Thoracic aorta (tissue), 2 donors: Measurements from ENCODE around the gene PTPRN2. TPM values are rescaled to one million over a fixed set of nuclear protein-coding genes. Genes with fewer than 3 reads are reported as not detected.

Experiments used
- ATAC-seq: fragments of 150-250 bp; one replicate; pipeline ENCODE4 v1.8.0; 2017; ENCODE audit warnings: low read depth; ENCODE audit not compliant: insufficient number of reproducible peaks, low FRiP score
- DNase-seq: peaks from one replicate; pipeline ENCODE4 v3.0.0-alpha.2; 2020; ENCODE audit warnings: low spot score
- H3K27ac ChIP-seq, 2 donors: fragments of 200-600 bp; sonication (generic); 1 replicate in 1 of 2; 2 replicates in 1 of 2; pipeline ENCODE4 v1.5.1; 2016; ENCODE audit warnings: mild to moderate bottlenecking in 2 of 2, moderate library complexity in 2 of 2
- H3K27me3 ChIP-seq: fragments of 200-600 bp; sonication (generic); replicated peaks from 2 replicates; pipeline ENCODE4 v1.6.0; 2016; ENCODE audit warnings: mild to moderate bottlenecking; ENCODE audit not compliant: insufficient read depth
- H3K36me3 ChIP-seq: fragments of 200-600 bp; sonication (generic); one replicate; pipeline ENCODE4 v1.5.1; 2016
- H3K4me1 ChIP-seq, 2 donors: fragments of 200-600 bp; sonication (generic); 1 replicate in 1 of 2; 2 replicates in 1 of 2; pipeline versions ENCODE4 v1.5.1 to v1.6.0; 2016; ENCODE audit warnings: low read depth in 2 of 2, mild to moderate bottlenecking in 1 of 2; ENCODE audit not compliant: control insufficient read depth in 1 of 2
- H3K4me3 ChIP-seq: fragments of 200-600 bp; sonication (generic); 2 replicates; pipeline ENCODE4 v1.5.1; 2016; ENCODE audit warnings: mild to moderate bottlenecking
- H3K9me3 ChIP-seq: fragments of 200-600 bp; sonication (generic); 2 replicates; pipeline ENCODE4 v1.5.1; 2016
- total RNA-seq, 2 donors: library from RNA; depleted of rRNA; stranded (reverse); fragments of >200 nt; gene quantifications; one replicate each; pipeline versions ENCODE4 v1.1.0 to v1.2.3, GENCODE V29; 2016
- TF ChIP-seq, protein P1 (sequence below): fragments of 200-600 bp; sonication (generic); IDR thresholded peaks from one replicate; pipeline ENCODE4 v1.5.1; 2019; ENCODE audit warnings: antibody characterized with exemption

PTPRN2 gene
- total RNA-seq, 2 donors from 2014 or later, result 2.2 to 3.1 TPM

DNA sequence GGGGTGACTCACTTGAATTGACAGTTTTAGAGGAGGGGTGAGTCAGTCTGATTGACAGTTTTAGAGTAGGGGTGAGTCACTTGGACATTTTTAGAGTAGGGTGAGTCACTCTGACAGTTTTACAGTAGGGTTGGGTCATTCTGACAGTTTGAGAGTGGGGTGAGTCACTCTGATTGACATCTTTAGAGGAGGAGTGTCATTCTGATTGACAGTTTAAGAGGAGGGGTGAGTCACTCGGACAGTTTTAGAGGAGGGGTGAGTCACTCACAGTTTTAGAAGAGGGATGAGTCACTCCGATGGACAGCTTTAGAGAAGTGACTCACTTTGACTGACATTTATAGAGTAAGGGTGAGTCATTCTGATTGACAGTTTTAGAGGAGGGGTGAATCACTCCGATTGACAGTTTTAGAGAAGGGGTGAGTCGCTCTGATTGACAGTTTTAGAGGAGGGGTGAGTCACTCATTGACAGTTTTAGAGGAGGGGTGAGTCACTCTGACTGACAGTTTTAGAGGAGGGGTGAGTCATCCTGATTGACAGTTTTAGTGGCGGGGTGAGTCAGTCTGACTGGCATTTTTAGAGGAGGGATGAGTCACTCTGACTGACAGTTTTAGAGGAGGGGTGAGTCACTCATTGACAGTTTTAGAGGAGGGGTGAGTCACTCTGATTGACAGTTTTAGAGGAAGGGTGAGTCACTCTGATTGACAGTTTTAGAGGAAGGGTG lies 655.0 kb downstream of the PTPRN2 start:
- no peak for ATAC-seq
- H3K36me3 ChIP-seq, result no peaks in the 10 kb centered on the region
- H3K4me1 ChIP-seq, result no peaks in the 10 kb centered on the region

DNA sequence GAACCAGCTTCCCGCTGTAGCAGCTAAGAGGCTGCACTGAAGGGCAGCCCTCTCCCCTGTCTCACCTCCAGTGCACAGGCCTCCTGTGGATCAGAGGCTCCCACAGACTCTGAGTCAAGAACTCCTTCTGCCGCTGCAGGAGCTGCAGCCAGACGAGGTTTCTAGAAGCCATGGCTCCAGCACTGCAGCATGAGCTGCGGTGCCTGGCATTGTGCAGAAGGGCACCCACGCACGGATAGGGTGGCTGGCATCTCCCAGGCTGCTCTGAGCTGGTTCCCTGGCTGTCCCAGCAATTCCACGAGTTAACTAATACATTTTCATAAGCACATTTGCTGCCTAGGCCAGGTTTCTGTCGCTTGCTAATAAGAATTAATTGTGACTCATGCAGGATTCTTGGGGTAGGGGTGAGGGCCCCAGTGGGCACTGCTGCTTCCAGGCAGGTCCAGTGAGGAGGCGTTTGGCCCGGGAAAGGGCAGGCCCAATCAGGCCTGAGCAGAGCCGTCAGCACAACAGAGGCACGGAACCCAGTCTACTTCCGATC lies 656.6 kb downstream of the PTPRN2 start:
- Histone ChIP-seq H3K27me3 (no peaks in the 10 kb centered on the region), H3K27ac (no peak overlapping the region), H3K9me3 (peaks cover 15% of the 10 kb centered on the region), H3K4me1 (no peaks in the 10 kb centered on the region), H3K4me3 (no peak overlapping the region), H3K36me3 (no peaks in the 10 kb centered on the region)
- TF ChIP-seq, protein P1, sequence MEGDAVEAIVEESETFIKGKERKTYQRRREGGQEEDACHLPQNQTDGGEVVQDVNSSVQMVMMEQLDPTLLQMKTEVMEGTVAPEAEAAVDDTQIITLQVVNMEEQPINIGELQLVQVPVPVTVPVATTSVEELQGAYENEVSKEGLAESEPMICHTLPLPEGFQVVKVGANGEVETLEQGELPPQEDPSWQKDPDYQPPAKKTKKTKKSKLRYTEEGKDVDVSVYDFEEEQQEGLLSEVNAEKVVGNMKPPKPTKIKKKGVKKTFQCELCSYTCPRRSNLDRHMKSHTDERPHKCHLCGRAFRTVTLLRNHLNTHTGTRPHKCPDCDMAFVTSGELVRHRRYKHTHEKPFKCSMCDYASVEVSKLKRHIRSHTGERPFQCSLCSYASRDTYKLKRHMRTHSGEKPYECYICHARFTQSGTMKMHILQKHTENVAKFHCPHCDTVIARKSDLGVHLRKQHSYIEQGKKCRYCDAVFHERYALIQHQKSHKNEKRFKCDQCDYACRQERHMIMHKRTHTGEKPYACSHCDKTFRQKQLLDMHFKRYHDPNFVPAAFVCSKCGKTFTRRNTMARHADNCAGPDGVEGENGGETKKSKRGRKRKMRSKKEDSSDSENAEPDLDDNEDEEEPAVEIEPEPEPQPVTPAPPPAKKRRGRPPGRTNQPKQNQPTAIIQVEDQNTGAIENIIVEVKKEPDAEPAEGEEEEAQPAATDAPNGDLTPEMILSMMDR, result no peak
- no peak for ATAC-seq
- no peak for DNase-seq

More for the DNA sequence above, 655.0 kb downstream of the PTPRN2 start:
- TF ChIP-seq, protein P1, result no peak
- Histone ChIP-seq H3K27me3 (no peaks in the 10 kb centered on the region), H3K9me3 (peaks cover 15% of the 10 kb centered on the region), H3K27ac (no peak overlapping the region), H3K4me3 (no peak overlapping the region)
- no peak for DNase-seq

DNA sequence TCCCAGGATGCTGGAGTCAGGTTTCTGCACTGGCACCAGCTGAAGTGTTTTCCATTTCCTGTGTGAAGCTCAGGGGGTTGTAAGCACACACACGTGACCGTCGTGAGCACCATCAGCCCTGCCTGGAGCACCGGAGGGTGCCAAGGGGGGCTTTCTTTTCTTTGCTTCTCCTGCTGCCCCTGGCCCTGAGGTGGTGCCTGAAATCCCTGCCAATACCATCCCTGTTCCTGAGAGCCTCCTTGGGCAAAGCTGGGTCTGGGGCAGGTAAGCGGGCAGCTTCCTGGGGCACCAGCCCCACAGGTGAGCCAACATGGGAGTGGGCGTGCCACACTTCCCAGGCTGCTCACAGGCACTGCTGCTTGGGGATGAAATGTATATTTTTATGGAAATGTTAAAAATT lies 657.2 kb downstream of the PTPRN2 start:
- DNase-seq, result no peak
- TF ChIP-seq, protein P1, result no peak

DNA sequence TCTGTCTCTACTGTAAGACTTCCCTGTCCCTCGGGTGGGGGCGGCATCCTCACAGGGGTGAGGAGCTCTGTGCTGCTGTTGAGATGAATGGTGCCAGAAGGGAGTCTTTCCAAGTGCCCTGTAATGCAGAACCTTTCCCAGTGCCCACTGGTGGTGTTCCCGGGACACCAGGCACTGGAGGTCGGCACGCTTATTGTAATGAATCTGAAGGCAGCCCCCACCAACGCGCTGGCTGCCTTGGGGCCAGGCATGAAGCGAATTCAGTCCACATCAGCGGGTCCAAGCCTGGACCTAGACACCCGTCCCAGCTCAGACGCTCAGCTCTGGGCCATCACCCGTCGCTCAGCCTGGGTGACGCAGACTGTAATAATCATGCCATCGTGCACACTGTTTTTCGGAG lies 658.0 kb downstream of the PTPRN2 start:
- TF ChIP-seq, protein P1, result no peak

More for the DNA sequence above, 657.2 kb downstream of the PTPRN2 start:
- no peak overlapping the region for H3K4me3 ChIP-seq
- no peak overlapping the region for H3K27ac ChIP-seq
- H3K36me3 ChIP-seq, result no peaks in the 10 kb centered on the region
- H3K4me1 ChIP-seq, result no peaks in the 10 kb centered on the region
- no peak for ATAC-seq
- H3K9me3 ChIP-seq, result peaks cover 15% of the 10 kb centered on the region
- no peaks in the 10 kb centered on the region for H3K27me3 ChIP-seq

DNA sequence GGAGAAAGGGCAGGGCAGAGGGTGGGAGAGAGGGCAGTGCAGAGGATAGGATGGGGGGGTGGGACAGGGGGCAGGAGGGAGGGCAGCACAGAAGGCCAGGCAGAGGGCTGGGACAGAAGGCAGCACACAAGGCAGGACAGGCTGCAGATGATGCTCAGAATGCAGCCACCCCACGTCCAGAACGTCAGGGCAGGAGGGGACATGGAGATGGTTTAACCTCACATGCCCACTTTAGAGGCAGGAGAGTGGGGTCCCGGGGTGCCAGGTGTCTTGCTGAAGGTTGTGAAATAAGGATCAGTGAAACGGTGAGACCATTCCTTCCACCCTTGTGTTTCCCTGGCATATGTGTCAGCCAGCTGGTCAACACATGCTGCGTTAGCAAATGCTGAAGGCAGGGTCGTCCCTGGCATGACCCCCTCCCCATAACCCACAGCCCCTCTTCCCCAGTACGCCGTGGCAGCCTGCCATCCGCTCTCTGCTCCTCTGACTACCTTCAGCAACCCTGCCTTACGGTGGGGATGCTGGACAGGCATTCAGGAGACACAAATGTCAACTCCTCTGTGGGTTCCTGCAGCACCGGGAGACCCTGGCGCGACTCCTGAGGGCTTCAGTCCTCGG lies 658.7 kb downstream of the PTPRN2 start:
- Histone ChIP-seq H3K27me3 (no peaks in the 10 kb centered on the region), H3K4me1 (no peaks in the 10 kb centered on the region), H3K4me3 (no peak overlapping the region), H3K9me3 (peaks cover 14% of the 10 kb centered on the region), H3K27ac (no peak overlapping the region), H3K36me3 (no peaks in the 10 kb centered on the region)
- ATAC-seq, result no peak
- TF ChIP-seq, protein P1, result no peak
- DNase-seq, result no peak

More for the DNA sequence above, 658.0 kb downstream of the PTPRN2 start:
- DNase-seq (no peak), ATAC-seq (no peak)
- no peak overlapping the region for H3K4me3 ChIP-seq
- peaks cover 15% of the 10 kb centered on the region for H3K9me3 ChIP-seq
- no peaks in the 10 kb centered on the region for H3K36me3 ChIP-seq
- no peaks in the 10 kb centered on the region for H3K27me3 ChIP-seq
- H3K4me1 ChIP-seq, result no peaks in the 10 kb centered on the region
- H3K27ac ChIP-seq, result no peak overlapping the region
